Measurements from ENCODE around the gene IRAK1.
A peak's percentile ranks its signal among the peaks of the same experiment; 100 is the strongest.

GRCh38 chrX:154051201-154051810 is 31.6 kb upstream of the IRAK1 start:
- TF ChIP-seq CTCF (IDR thresholded peaks at IDR 0.05) (peak; percentile 31 to 78 (median 59)), POLR2A (IDR thresholded peaks at IDR 0.05) (no peak)
